Right ventricle myocardium superior (tissue), 1 donor: Measurements from ENCODE around the gene ZGRF1. TPM values are rescaled to one million over a fixed set of nuclear protein-coding genes. Genes with fewer than 3 reads are reported as not detected.
"Not testable (repeated sequence)": the region's sequence is repeated elsewhere in the genome, so short reads cannot be mapped to it uniquely, and the experiment has no call there.

Experiments used
- ATAC-seq: fragments of 200-7000 bp; cut with Tn5 transposase; one replicate; pipeline ENCODE4 v1.9.1; 2020; ENCODE audit warnings: mild to moderate bottlenecking; ENCODE audit not compliant: poor library complexity
- DNase-seq: peaks from one replicate; pipeline ENCODE4 v3.0.0-alpha.2; 2020
- intact Hi-C: fragments of 100-400 bp; cut with DNase I; formaldehyde crosslinking; loops from one replicate; pipeline ENCODE4 v1.11.2; 2022
- total RNA-seq: library from RNA; stranded (reverse); fragmentation: NEBNext Ultra II Directional; extraction: Animal tissue kit (Norgen Biotek cat#: 25700); gene quantifications from one replicate; pipeline ENCODE4 v1.2.1, GENCODE V29; 2021
- donor health status: DM: no; HTN: yes; CAD: no; lungs with severe emphysema.

Gene ZGRF1
- total RNA-seq, 1 donor from 2014 or later = 1.7 TPM

GRCh38 chr4:112522431-112522830, 114.3 kb downstream of the ZGRF1 start:
- not testable (repeated sequence) for ATAC-seq, DNase-seq
- intact Hi-C loops = loop anchor here (5.0 kb wide), 1 partner anchor 195 kb away; no protein-coding TSS in a partner anchor

- no peak for ATAC-seq
- intact Hi-C loops = loop anchor here (5.0 kb wide), 1 partner anchor 194 kb away; no protein-coding TSS in a partner anchor
Measured at GRCh38 chr4:112521123-112522023, 115.3 kb downstream of the ZGRF1 start.

GRCh38 chr4:112520598-112521122, 116.0 kb downstream of the ZGRF1 start:
- DNase-seq (no peak), ATAC-seq (no peak)
- intact Hi-C loops = loop anchor here (5.0 kb wide), 1 partner anchor 193 kb away; no protein-coding TSS in a partner anchor

More at GRCh38 chr4:112521123-112522023, 115.3 kb downstream of the ZGRF1 start:
- no peak for DNase-seq

- DNase-seq (no peak), ATAC-seq (no peak)
- intact Hi-C loops = loop anchor here (5.0 kb wide), 1 partner anchor 193 kb away; no protein-coding TSS in a partner anchor
Measured at GRCh38 chr4:112519689-112520597, 116.8 kb downstream of the ZGRF1 start.

- intact Hi-C loops = no loop called here
- DNase-seq (no peak), ATAC-seq (no peak)
Measured at GRCh38 chr4:112518675-112519074, 118.0 kb downstream of the ZGRF1 start.

- DNase-seq (no peak), ATAC-seq (no peak)
- intact Hi-C loops = no loop called here
Measured at GRCh38 chr4:112517911-112518310, 118.8 kb downstream of the ZGRF1 start.

- intact Hi-C loops = no loop called here
- ATAC-seq = no peak
- no peak for DNase-seq
Measured at GRCh38 chr4:112517067-112517634, 119.6 kb downstream of the ZGRF1 start.

GRCh38 chr4:112516471-112517066, 120.1 kb downstream of the ZGRF1 start:
- ATAC-seq (peak; percentile 62), DNase-seq (peak; percentile 46)
- intact Hi-C loops = no loop called here

GRCh38 chr4:112516066-112516470, 120.6 kb downstream of the ZGRF1 start, which contains the start of gene NEUROG2:
Gene NEUROG2 (minus strand): TSS chr4:112516180. CDS start chr4:112515475, 705 bp downstream.
- ATAC-seq = no peak
- DNase-seq = no peak
- intact Hi-C loops = no loop called here

- ATAC-seq = peak; percentile 77
- peak; percentile 44 for DNase-seq
- intact Hi-C loops = no loop called here
Measured at GRCh38 chr4:112515198-112516065, 121.3 kb downstream of the ZGRF1 start.

GRCh38 chr4:112514647-112515197, 122.0 kb downstream of the ZGRF1 start:
- no peak for ATAC-seq
- no peak for DNase-seq
- intact Hi-C loops = no loop called here

GRCh38 chr4:112513971-112514646, 122.6 kb downstream of the ZGRF1 start:
- DNase-seq = no peak
- intact Hi-C loops = no loop called here
- no peak for ATAC-seq

GRCh38 chr4:112511803-112512118, 124.9 kb downstream of the ZGRF1 start:
- ATAC-seq (no peak), DNase-seq (no peak)
- intact Hi-C loops = no loop called here

GRCh38 chr4:112511093-112511802, 125.5 kb downstream of the ZGRF1 start:
- ATAC-seq (no peak), DNase-seq (no peak)

GRCh38 chr4:112510291-112511092, 126.2 kb downstream of the ZGRF1 start:
- DNase-seq (no peak), ATAC-seq (no peak)
- intact Hi-C loops = no loop called here

More at GRCh38 chr4:112511093-112511802, 125.5 kb downstream of the ZGRF1 start:
- intact Hi-C loops = no loop called here
